C4-2B (cell line): ENCODE measurements around the gene PP2D1.

ENCODE experiments used
- CTCF ChIP-seq: fragments of 450-650 bp; conservative IDR thresholded peaks from 2 replicates; pipeline ENCODE4 v1.5.1; 2017; ENCODE audit warnings: mild to moderate bottlenecking
- ZFX ChIP-seq: fragments of 450-650 bp; IDR thresholded peaks from 2 replicates; pipeline ENCODE4 v1.6.1; 2017

DNA sequence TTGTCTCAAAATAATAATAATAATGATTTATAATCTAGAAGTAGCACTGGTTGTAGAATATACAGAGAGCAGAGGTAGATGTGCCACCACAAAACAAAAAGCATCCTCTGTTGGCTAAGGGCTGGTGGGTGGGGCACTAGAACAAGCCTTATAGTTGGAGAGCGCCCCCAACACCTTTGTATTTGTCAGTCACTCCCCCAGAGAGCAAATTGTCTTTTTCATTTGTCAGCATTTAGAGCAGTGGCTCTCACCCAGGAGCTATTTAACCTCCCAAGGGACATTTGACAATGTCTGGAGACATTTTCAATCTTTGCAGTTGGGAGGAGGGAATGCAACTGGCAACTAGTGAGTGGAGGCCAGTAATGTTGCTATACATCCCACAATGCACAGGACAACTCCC is 34.5 kb upstream of the PP2D1 start:
- TF ChIP-seq CTCF: no peak
- no peak for TF ChIP-seq ZFX
